Effector memory CD8-positive, alpha-beta T cell (primary cell): ENCODE data around the gene NECTIN4.
"Not testable (repeated sequence)": the region's sequence is repeated elsewhere in the genome, so short reads cannot be mapped to it uniquely, and the experiment has no call there.

Experiments
- ATAC-seq: fragments of 150-1000 bp; cut with Tn5 transposase; replicated peaks from 2 replicates; pipeline ENCODE4 v1.10.0; 2021; ENCODE audit warnings: mild to moderate bottlenecking, moderate library complexity
- DNase-seq, 3 experiments: peaks; one replicate each; pipeline ENCODE4 v3.0.0; 2021
- H3K27ac Mint-ChIP-seq, 2 donors: one replicate each; pipeline ENCODE4 v1.8.0; 2022; ENCODE audit warnings: mild to moderate bottlenecking in 2 of 2, mixed read lengths in 2 of 2, moderate library complexity in 2 of 2
- H3K27me3 Mint-ChIP-seq, 2 donors: one replicate each; pipeline ENCODE4 v1.8.0; 2022; ENCODE audit warnings: mixed read lengths in 2 of 2
- H3K36me3 Mint-ChIP-seq: one replicate; pipeline ENCODE4 v1.8.0; 2022; ENCODE audit warnings: mild to moderate bottlenecking, moderate library complexity, mixed read lengths; ENCODE audit not compliant: insufficient read depth
- H3K4me1 Mint-ChIP-seq, 2 donors: one replicate each; pipeline ENCODE4 v1.8.0; 2022; ENCODE audit warnings: low read depth in 2 of 2, mixed read lengths in 2 of 2
- H3K4me3 Mint-ChIP-seq, 2 donors: one replicate each; pipeline ENCODE4 v1.8.0; 2022; ENCODE audit warnings: mild to moderate bottlenecking in 2 of 2, mixed read lengths in 2 of 2, moderate library complexity in 2 of 2
- H3K9me3 Mint-ChIP-seq, 2 donors: one replicate each; pipeline ENCODE4 v1.8.0; 2022; ENCODE audit warnings: mixed read lengths in 2 of 2

The NECTIN4 gene

DNA sequence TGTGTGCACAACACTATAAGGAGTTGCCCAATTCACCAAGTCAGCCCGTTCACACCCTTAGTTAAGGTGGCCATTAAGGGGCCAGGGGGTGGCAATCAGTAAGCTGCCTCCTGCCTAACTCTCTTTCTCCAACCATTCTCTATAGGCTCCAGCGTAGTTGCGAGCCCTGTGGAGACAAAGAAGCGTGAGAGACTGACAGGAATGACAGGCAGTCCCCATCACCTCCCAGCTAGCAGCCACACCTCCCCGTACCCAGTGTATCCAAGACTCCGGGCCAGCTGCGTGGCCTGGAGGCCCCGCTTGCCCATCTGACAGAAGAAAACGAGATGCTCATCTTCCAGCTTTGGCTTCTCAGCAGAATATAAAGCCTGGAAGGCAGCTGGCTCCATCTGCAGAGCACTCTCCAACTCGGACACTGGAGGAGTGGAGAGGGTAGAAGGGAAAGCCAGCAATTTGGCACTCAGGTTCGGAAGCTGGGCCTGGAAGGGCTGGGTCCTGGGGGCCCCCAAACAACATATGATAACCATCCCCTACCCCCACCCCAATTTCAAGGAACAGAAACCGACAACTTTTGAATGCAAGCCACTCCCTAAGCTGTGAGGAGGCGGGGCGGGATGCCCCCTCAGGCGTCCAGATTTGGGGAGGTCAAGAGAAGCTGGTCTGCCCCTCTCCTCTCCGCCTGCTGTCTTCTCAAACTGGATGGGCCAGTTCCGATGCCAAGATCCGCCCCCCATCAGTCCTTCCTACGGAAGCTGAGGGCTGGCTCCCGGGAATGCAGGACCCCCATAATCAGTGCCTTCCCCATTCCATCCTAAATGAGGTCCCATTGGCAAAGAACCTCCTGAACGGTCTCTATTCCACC lies 51.5 kb downstream of the NECTIN4 start:
- H3K4me3 Mint-ChIP-seq = peak overlapping the region; percentile 86 to 87
- H3K27ac Mint-ChIP-seq = peak overlapping the region; percentile 92 to 94
- H3K36me3 Mint-ChIP-seq = peaks cover 43% of the 10 kb centered on the region
- DNase-seq (no peak), ATAC-seq (no peak)
- H3K9me3 Mint-ChIP-seq = no peaks in the 10 kb centered on the region
- H3K4me1 Mint-ChIP-seq = peaks cover 27 to 32% of the 10 kb centered on the region in 2 donors
- no peaks in the 10 kb centered on the region for H3K27me3 Mint-ChIP-seq

GRCh38 chr1:161033751-161034150 lies 55.6 kb downstream of the NECTIN4 start:
- Mint-ChIP-seq H3K9me3 (no peaks in the 10 kb centered on the region), H3K4me3 (no peak overlapping the region), H3K4me1 (peaks cover 12 to 17% of the 10 kb centered on the region in 2 donors), H3K36me3 (peaks cover 12% of the 10 kb centered on the region), H3K27me3 (no peaks in the 10 kb centered on the region), H3K27ac (no peak overlapping the region)
- DNase-seq (no peak), ATAC-seq (no peak)

DNA sequence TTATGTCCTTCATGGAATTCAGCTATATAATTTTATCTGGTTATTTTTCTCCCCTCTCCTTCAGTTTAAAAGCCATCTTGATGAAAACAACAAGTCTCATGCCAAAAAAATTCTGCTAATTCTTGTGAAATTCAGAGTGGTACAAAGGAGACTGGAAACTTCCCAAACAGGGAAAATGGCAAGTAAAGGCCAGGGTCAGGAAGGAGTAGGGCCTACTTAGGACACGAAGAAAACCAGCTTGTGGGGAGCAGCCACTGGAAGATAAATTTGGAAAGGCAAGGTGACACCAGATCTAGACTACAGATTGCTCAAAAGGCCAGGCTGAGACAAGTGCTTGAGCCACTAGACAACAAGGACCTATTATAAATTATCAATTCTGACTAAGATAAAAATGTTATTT lies 56.9 kb downstream of the NECTIN4 start:
- no peak for DNase-seq
- no peak for ATAC-seq
- Mint-ChIP-seq H3K27me3 (no peaks in the 10 kb centered on the region), H3K4me1 (peaks cover 1 to 6% of the 10 kb centered on the region in 2 donors), H3K36me3 (peaks cover under 1% of the 10 kb centered on the region), H3K9me3 (no peaks in the 10 kb centered on the region), H3K27ac (no peak overlapping the region), H3K4me3 (no peak overlapping the region)

- Mint-ChIP-seq H3K4me1 (peaks cover 1 to 8% of the 10 kb centered on the region in 2 donors), H3K4me3 (no peak overlapping the region), H3K27ac (peak overlapping the region in 1 of 2 donors; percentile 77), H3K27me3 (no peaks in the 10 kb centered on the region), H3K36me3 (no peaks in the 10 kb centered on the region), H3K9me3 (no peaks in the 10 kb centered on the region)
- DNase-seq = no peak
- ATAC-seq = no peak
These were observed 57.5 kb downstream of the NECTIN4 start for GRCh38 chr1:161031874-161032273.

DNA sequence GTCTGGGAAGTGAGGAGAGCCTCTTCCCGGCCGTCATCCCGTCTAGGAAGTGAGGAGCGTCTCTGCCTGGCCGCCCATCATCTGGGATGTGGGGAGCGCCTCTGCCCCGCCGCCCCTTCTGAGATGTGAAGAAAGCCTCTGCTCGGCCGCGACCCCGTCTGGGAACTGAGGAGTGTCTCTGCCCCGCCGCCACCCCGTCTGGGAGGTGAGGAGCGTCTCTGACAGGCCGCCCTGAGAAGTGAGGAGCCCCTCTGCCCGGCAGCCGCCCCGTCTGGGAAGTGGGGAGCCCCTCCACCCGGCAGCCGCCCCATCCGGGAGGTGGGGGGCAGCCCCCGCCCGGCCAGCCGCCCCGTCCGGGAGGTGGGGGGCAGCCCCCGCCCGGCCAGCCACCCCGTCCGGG lies 59.9 kb downstream of the NECTIN4 start:
- not testable (repeated sequence) for H3K27me3 Mint-ChIP-seq, ATAC-seq, H3K36me3 Mint-ChIP-seq, H3K4me3 Mint-ChIP-seq, DNase-seq, H3K27ac Mint-ChIP-seq, H3K9me3 Mint-ChIP-seq
- peaks cover 1 to 11% of the 10 kb centered on the region in 2 donors for H3K4me1 Mint-ChIP-seq

DNA sequence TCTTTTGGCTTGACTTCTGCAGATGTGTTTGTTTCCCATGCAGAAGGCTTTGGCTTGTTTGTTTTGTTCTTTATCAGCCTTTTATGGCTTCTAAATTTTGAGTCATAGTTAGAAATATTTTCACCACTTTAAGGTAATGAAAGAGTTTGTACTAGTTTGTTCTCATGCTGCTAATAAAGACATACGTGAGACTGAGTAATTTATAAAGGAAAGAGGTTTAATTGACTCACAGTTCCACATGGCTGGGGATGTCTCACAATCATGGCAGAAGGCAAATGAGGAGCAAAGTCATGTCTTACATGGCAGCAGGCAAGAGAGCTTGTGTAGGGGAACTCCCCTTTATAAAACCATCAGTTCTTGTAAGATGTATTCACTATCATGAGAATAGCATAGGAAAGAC lies 62.4 kb downstream of the NECTIN4 start:
- not testable (repeated sequence) for H3K27ac Mint-ChIP-seq, H3K27me3 Mint-ChIP-seq, H3K4me3 Mint-ChIP-seq, DNase-seq, H3K36me3 Mint-ChIP-seq, H3K9me3 Mint-ChIP-seq, ATAC-seq
- peaks cover 0 to 11% of the 10 kb centered on the region in 2 donors for H3K4me1 Mint-ChIP-seq

DNA sequence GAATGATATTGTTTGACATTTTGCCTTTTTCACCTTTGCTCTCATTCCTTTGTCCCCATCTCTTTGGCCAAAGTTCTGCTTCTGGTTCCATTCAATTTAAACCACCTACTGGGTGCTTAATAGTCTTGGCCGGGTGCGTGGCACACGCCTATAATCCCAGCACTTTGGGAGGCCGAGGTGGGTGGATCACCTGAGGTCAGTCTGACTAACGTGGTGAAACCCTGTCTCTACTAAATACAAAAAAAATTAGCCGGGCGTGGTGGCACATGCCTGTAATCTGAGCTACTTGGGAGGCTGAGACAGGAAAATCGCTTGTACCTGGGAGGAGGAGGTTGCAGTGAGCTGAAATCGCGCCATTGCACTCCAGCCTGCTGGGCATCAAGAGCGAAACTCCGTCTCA lies 66.9 kb downstream of the NECTIN4 start:
- peaks cover 20 to 29% of the 10 kb centered on the region in 2 donors for H3K4me1 Mint-ChIP-seq
- DNase-seq, H3K36me3 Mint-ChIP-seq, H3K9me3 Mint-ChIP-seq, ATAC-seq, H3K27me3 Mint-ChIP-seq: not testable (repeated sequence)
- peak overlapping the region in 1 of 2 donors; percentile 67 for H3K27ac Mint-ChIP-seq
- H3K4me3 Mint-ChIP-seq = peak overlapping the region in 1 of 2 donors; percentile 86

DNA sequence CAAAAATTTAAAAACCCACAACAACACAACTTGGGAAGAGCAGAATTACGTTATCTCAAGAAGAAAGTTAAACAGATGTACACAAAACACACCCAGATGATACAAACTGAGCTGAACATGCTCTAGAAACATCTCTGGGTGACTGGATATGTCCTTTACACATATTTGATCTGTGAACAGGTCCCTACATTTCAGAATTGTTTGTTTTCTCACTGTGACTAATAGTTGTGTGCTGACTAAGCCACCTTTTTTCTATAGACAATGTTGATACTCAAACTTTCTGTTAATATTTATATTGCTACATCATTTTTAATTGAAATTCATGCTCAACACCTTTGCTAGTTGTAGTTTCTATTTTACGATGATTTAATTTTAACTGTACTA lies 67.4 kb downstream of the NECTIN4 start:
- Mint-ChIP-seq H3K36me3 (peaks cover 5% of the 10 kb centered on the region), H3K27me3 (no peaks in the 10 kb centered on the region), H3K27ac (peak overlapping the region; percentile 86 to 90), H3K4me1 (peaks cover 20 to 27% of the 10 kb centered on the region in 2 donors), H3K9me3 (no peaks in the 10 kb centered on the region), H3K4me3 (peak overlapping the region; percentile 86 to 90)
- ATAC-seq = no peak
- no peak for DNase-seq

- no peaks in the 10 kb centered on the region for H3K9me3 Mint-ChIP-seq
- ATAC-seq (peak; percentile 96), DNase-seq (peak; percentile 77 to 81 (median 80))
- peak overlapping the region; percentile 86 to 90 for H3K4me3 Mint-ChIP-seq
- H3K36me3 Mint-ChIP-seq = peaks cover 5% of the 10 kb centered on the region
- no peaks in the 10 kb centered on the region for H3K27me3 Mint-ChIP-seq
- peak overlapping the region; percentile 86 to 90 for H3K27ac Mint-ChIP-seq
- peaks cover 20 to 27% of the 10 kb centered on the region in 2 donors for H3K4me1 Mint-ChIP-seq
These were observed 68.0 kb downstream of the NECTIN4 start for GRCh38 chr1:161021165-161021969.
